Measurements from ENCODE around the gene NAP1L4.

Gene NAP1L4

DNA sequence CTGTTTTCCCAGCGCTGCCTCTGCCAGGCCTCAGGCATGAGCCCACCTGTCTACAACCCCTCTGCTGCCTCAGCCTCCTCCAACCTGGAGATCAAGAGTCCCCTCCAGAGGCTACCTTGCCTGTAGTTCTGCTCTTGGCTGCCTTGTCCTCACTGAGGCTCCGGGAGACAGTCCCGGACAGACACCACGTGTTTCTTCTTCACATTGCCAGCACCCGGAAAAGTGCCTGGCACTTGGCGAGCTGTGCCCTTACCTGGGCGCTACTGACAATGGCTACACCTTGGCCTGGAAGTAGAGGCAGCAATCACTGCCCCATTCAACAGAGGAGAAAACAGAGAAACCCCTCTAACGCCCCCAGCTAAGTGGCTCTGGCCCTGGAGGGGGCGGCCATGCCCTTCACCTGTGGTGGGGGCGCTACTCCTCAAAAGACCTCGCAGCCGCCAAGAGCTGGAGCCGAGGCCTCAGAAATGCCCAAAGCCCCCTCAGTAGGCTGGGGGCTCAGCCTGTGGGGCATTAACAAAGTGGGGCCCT is 3.0 kb upstream of the NAP1L4 start:
- peaks cover 14 to 22% of the 10 kb centered on the region in 2 donors for H3K4me1 ChIP-seq (ENCODE audit: control insufficient read depth in 2 of 2, insufficient read depth in 2 of 2, low read length in 2 of 2)
- H3K4me3 ChIP-seq (ENCODE audit: low read length in 2 of 2), result no peak overlapping the region
- no peaks in the 10 kb centered on the region for H3K9me3 ChIP-seq (ENCODE audit: control insufficient read depth in 2 of 2, low read length in 2 of 2)
- no peak overlapping the region for H3K27ac ChIP-seq (ENCODE audit: low read depth in 2 of 2, low read length in 2 of 2)
- no peaks in the 10 kb centered on the region for H3K27me3 ChIP-seq (ENCODE audit: control insufficient read depth in 2 of 2, insufficient read depth in 2 of 2, low read length in 2 of 2)
- peaks cover 2 to 3% of the 10 kb centered on the region in 2 donors for H3K36me3 ChIP-seq (ENCODE audit: control insufficient read depth in 2 of 2, insufficient read depth in 2 of 2, low read length in 2 of 2)
- no peak overlapping the region for H3K9ac ChIP-seq (ENCODE audit: low read depth in 1 of 2, low read length in 2 of 2)

DNA sequence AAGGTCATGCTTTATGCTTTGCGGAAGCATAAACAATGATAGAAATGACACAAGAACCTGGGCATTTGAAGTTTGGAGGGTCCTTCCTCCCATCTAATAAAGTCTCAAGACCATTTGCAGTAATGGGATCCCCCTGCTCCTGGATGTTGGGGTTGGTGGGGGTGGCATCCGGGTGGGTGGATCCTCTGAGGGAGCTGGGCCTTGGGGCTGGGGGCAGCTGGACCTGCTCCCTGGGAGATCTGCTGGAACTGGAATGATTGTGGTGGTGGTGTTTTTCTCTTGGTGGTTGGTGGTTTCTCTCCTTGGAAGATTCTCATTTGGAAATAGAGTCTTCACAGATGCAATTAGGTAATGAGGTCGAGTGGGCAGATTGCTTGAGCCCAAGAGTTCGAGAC is 2.2 kb upstream of the NAP1L4 start:
- Histone ChIP-seq H3K4me3 (ENCODE audit: low read length in 2 of 2) (no peak overlapping the region), H3K27me3 (ENCODE audit: control insufficient read depth in 2 of 2, insufficient read depth in 2 of 2, low read length in 2 of 2) (no peaks in the 10 kb centered on the region), H3K9me3 (ENCODE audit: control insufficient read depth in 2 of 2, low read length in 2 of 2) (no peaks in the 10 kb centered on the region), H3K36me3 (ENCODE audit: control insufficient read depth in 2 of 2, insufficient read depth in 2 of 2, low read length in 2 of 2) (no peaks in the 10 kb centered on the region), H3K4me1 (ENCODE audit: control insufficient read depth in 2 of 2, insufficient read depth in 2 of 2, low read length in 2 of 2) (peaks cover 14 to 29% of the 10 kb centered on the region in 2 donors), H3K27ac (ENCODE audit: low read depth in 2 of 2, low read length in 2 of 2) (no peak overlapping the region), H3K9ac (ENCODE audit: low read depth in 1 of 2, low read length in 2 of 2) (no peak overlapping the region)

DNA sequence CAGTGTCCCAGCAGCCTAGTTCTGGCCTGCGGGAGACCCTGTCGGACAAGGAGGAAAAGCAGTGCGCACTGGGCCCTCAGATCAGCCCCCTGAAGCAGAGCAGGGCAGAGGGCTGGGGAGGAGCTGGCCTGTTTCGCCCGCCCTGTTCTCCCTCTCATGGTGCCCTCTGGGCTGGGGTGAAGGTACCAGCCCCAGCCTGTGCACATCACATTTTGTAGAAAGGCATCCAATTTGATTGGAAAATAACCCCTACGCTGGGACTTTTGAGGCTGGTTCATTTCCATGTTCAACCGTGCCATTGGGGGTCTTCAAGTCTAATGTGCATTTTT is 832 bp upstream of the NAP1L4 start:
- Histone ChIP-seq H3K4me3 (ENCODE audit: low read length in 2 of 2) (peak overlapping the region; percentile 76 to 80), H3K4me1 (ENCODE audit: control insufficient read depth in 2 of 2, insufficient read depth in 2 of 2, low read length in 2 of 2) (peaks cover 19 to 42% of the 10 kb centered on the region in 2 donors), H3K36me3 (ENCODE audit: control insufficient read depth in 2 of 2, insufficient read depth in 2 of 2, low read length in 2 of 2) (no peaks in the 10 kb centered on the region), H3K9me3 (ENCODE audit: control insufficient read depth in 2 of 2, low read length in 2 of 2) (no peaks in the 10 kb centered on the region), H3K9ac (ENCODE audit: low read depth in 1 of 2, low read length in 2 of 2) (peak overlapping the region; percentile 76 to 87), H3K27me3 (ENCODE audit: control insufficient read depth in 2 of 2, insufficient read depth in 2 of 2, low read length in 2 of 2) (no peaks in the 10 kb centered on the region), H3K27ac (ENCODE audit: low read depth in 2 of 2, low read length in 2 of 2) (peak overlapping the region in 1 of 2 donors; percentile 94)

GRCh38 chr11:2991452-2992233 is 486 bp downstream of the NAP1L4 start:
- Histone ChIP-seq H3K27ac (ENCODE audit: low read depth in 2 of 2, low read length in 2 of 2) (peak overlapping the region; percentile 90 to 94), H3K4me3 (ENCODE audit: low read length in 2 of 2) (peak overlapping the region; percentile 76 to 94), H3K9ac (ENCODE audit: low read depth in 1 of 2, low read length in 2 of 2) (peak overlapping the region; percentile 87 to 90), H3K27me3 (ENCODE audit: control insufficient read depth in 2 of 2, insufficient read depth in 2 of 2, low read length in 2 of 2) (no peaks in the 10 kb centered on the region), H3K9me3 (ENCODE audit: control insufficient read depth in 2 of 2, low read length in 2 of 2) (no peaks in the 10 kb centered on the region), H3K36me3 (ENCODE audit: control insufficient read depth in 2 of 2, insufficient read depth in 2 of 2, low read length in 2 of 2) (peaks cover 0 to 2% of the 10 kb centered on the region in 2 donors), H3K4me1 (ENCODE audit: control insufficient read depth in 2 of 2, insufficient read depth in 2 of 2, low read length in 2 of 2) (peaks cover 22 to 41% of the 10 kb centered on the region in 2 donors)

GRCh38 chr11:2990617-2991451 is 1.3 kb downstream of the NAP1L4 start:
- peak overlapping the region; percentile 87 to 90 for H3K9ac ChIP-seq (ENCODE audit: low read depth in 1 of 2, low read length in 2 of 2)
- H3K4me3 ChIP-seq (ENCODE audit: low read length in 2 of 2), result peak overlapping the region; percentile 76 to 94
- no peaks in the 10 kb centered on the region for H3K27me3 ChIP-seq (ENCODE audit: control insufficient read depth in 2 of 2, insufficient read depth in 2 of 2, low read length in 2 of 2)
- peak overlapping the region; percentile 90 to 94 for H3K27ac ChIP-seq (ENCODE audit: low read depth in 2 of 2, low read length in 2 of 2)
- peaks cover 22 to 41% of the 10 kb centered on the region in 2 donors for H3K4me1 ChIP-seq (ENCODE audit: control insufficient read depth in 2 of 2, insufficient read depth in 2 of 2, low read length in 2 of 2)
- H3K9me3 ChIP-seq (ENCODE audit: control insufficient read depth in 2 of 2, low read length in 2 of 2), result no peaks in the 10 kb centered on the region
- H3K36me3 ChIP-seq (ENCODE audit: control insufficient read depth in 2 of 2, insufficient read depth in 2 of 2, low read length in 2 of 2), result peaks cover 0 to 2% of the 10 kb centered on the region in 2 donors

DNA sequence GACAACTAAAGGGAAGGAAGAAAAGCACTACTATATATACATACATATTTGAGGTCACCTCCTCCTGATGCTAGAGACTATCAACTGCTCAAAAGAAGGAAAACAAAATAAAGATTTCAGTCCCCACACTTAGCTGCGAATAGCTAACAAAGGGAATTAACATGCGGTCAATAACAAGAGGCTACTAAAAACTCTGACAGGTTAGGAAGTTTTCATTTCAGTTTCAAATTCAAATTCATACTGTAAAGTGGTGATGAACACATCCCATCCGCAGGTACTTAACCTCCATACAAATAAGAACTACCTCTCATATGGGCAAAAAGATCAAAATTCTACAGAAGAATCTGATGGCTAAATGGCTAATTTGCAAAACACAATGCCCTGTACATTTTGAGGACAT is 2.6 kb downstream of the NAP1L4 start:
- H3K27me3 ChIP-seq (ENCODE audit: control insufficient read depth in 2 of 2, insufficient read depth in 2 of 2, low read length in 2 of 2), result no peaks in the 10 kb centered on the region
- peak overlapping the region; percentile 55 to 59 for H3K27ac ChIP-seq (ENCODE audit: low read depth in 2 of 2, low read length in 2 of 2)
- H3K9me3 ChIP-seq (ENCODE audit: control insufficient read depth in 2 of 2, low read length in 2 of 2), result no peaks in the 10 kb centered on the region
- H3K9ac ChIP-seq (ENCODE audit: low read depth in 1 of 2, low read length in 2 of 2), result peak overlapping the region; percentile 42 to 64
- peaks cover 0 to 2% of the 10 kb centered on the region in 2 donors for H3K36me3 ChIP-seq (ENCODE audit: control insufficient read depth in 2 of 2, insufficient read depth in 2 of 2, low read length in 2 of 2)
- H3K4me3 ChIP-seq (ENCODE audit: low read length in 2 of 2), result peak overlapping the region in 1 of 2 donors; percentile 94
- H3K4me1 ChIP-seq (ENCODE audit: control insufficient read depth in 2 of 2, insufficient read depth in 2 of 2, low read length in 2 of 2), result peaks cover 22 to 41% of the 10 kb centered on the region in 2 donors

- Histone ChIP-seq H3K27me3 (ENCODE audit: control insufficient read depth in 2 of 2, insufficient read depth in 2 of 2, low read length in 2 of 2) (no peaks in the 10 kb centered on the region), H3K27ac (ENCODE audit: low read depth in 2 of 2, low read length in 2 of 2) (peak overlapping the region; percentile 55 to 59), H3K4me3 (ENCODE audit: low read length in 2 of 2) (peak overlapping the region in 1 of 2 donors; percentile 67), H3K9me3 (ENCODE audit: control insufficient read depth in 2 of 2, low read length in 2 of 2) (no peaks in the 10 kb centered on the region), H3K9ac (ENCODE audit: low read depth in 1 of 2, low read length in 2 of 2) (peak overlapping the region; percentile 42 to 64), H3K4me1 (ENCODE audit: control insufficient read depth in 2 of 2, insufficient read depth in 2 of 2, low read length in 2 of 2) (peaks cover 22 to 41% of the 10 kb centered on the region in 2 donors), H3K36me3 (ENCODE audit: control insufficient read depth in 2 of 2, insufficient read depth in 2 of 2, low read length in 2 of 2) (peaks cover 0 to 2% of the 10 kb centered on the region in 2 donors)
These were observed 3.1 kb downstream of the NAP1L4 start for GRCh38 chr11:2989006-2989405.

DNA sequence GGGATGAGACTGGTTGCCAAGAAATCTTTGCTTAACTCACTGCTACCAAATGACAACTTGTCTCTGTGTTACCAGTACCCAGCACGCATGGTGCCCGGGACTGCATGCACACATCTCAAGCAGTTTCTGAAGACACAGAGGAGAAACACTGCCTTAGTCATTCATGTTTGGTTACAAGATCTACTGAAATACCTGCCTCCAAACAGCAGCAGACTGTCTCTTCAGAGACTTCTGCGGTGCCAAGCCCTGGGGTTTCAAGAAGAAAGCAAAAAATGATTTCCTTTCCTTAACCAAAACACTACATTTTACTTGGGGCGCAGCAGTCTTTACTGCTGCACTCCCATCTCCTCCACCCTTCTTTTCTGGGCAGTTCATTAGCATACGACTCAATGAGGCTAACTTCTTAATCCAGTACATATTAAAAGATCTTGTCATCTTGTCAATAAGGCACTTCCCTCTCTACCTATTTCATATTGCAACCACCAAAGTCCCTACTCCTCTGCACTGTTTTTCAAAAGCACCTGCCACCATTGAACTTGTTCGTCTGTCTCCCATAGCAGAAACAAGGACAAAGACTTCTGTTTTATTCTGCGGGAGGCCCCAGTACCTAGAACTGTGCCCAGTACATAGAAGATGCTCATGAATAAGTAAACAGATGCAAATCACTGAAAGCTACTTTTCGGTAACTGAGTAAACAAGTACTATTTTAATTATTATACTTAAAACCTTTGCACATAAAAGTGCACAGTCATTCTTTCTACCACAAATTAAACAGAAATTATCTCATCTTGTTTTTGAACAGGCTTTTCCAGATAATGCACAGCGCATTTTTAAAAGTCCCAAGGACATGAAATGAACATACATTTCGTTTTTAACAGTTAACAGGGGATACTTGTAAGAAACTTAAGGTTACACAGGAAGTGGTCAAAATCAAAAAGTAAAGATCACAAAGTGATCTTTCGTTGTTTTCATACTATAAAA is 4.0 kb downstream of the NAP1L4 start:
- H3K4me3 ChIP-seq (ENCODE audit: low read length in 2 of 2), result peak overlapping the region in 1 of 2 donors; percentile 67
- H3K9ac ChIP-seq (ENCODE audit: low read depth in 1 of 2, low read length in 2 of 2), result peak overlapping the region; percentile 17 to 19
- H3K4me1 ChIP-seq (ENCODE audit: control insufficient read depth in 2 of 2, insufficient read depth in 2 of 2, low read length in 2 of 2), result peaks cover 22 to 41% of the 10 kb centered on the region in 2 donors
- H3K9me3 ChIP-seq (ENCODE audit: control insufficient read depth in 2 of 2, low read length in 2 of 2), result no peaks in the 10 kb centered on the region
- H3K36me3 ChIP-seq (ENCODE audit: control insufficient read depth in 2 of 2, insufficient read depth in 2 of 2, low read length in 2 of 2), result peaks cover 0 to 2% of the 10 kb centered on the region in 2 donors
- H3K27ac ChIP-seq (ENCODE audit: low read depth in 2 of 2, low read length in 2 of 2), result peak overlapping the region; percentile 25 to 55
- H3K27me3 ChIP-seq (ENCODE audit: control insufficient read depth in 2 of 2, insufficient read depth in 2 of 2, low read length in 2 of 2), result no peaks in the 10 kb centered on the region

GRCh38 chr11:2983908-2984307 is 8.2 kb downstream of the NAP1L4 start:
- Histone ChIP-seq H3K4me1 (ENCODE audit: control insufficient read depth in 2 of 2, insufficient read depth in 2 of 2, low read length in 2 of 2) (peaks cover 9 to 13% of the 10 kb centered on the region in 2 donors), H3K27me3 (ENCODE audit: control insufficient read depth in 2 of 2, insufficient read depth in 2 of 2, low read length in 2 of 2) (no peaks in the 10 kb centered on the region), H3K4me3 (ENCODE audit: low read length in 2 of 2) (no peak overlapping the region)

More at GRCh38 chr11:2983908-2984307, 8.2 kb downstream of the NAP1L4 start:
- H3K9me3 ChIP-seq (ENCODE audit: control insufficient read depth in 2 of 2, low read length in 2 of 2), result no peaks in the 10 kb centered on the region
- H3K36me3 ChIP-seq (ENCODE audit: control insufficient read depth in 2 of 2, insufficient read depth in 2 of 2, low read length in 2 of 2), result peaks cover 0 to 4% of the 10 kb centered on the region in 2 donors
- H3K27ac ChIP-seq (ENCODE audit: low read depth in 2 of 2, low read length in 2 of 2), result no peak overlapping the region
- H3K9ac ChIP-seq (ENCODE audit: low read depth in 1 of 2, low read length in 2 of 2), result no peak overlapping the region

Measured in mucosa of rectum (tissue), 2 donors.